ENCODE results near the gene FTO.

GRCh38 chr16:53932975-53933374 lies 229.0 kb downstream of the FTO start:
- TF ChIP-seq EP300 (IDR thresholded peaks at IDR 0.05; ENCODE audit: low read depth) (no peak), CTCF (IDR thresholded peaks at IDR 0.05) (no peak), POLR2A (IDR thresholded peaks at IDR 0.05) (no peak)
